H9 (cell line): ENCODE measurements around the gene CADPS. TPM values are rescaled to one million over a fixed set of nuclear protein-coding genes. Genes with fewer than 3 reads are reported as not detected.

Experiments used
- DNase-seq: peaks from one replicate; pipeline ENCODE4 v3.0.0-alpha.2; 2017
- H2AFZ ChIP-seq: one replicate; pipeline ENCODE4 v1.6.1; 2013; ENCODE audit warnings: mild to moderate bottlenecking, low read length, control low read depth, moderate library complexity
- H2AK5ac ChIP-seq: 2 replicates; pipeline ENCODE4 v1.6.1; 2013; ENCODE audit warnings: low read length, control low read depth, mixed read lengths; ENCODE audit not compliant: insufficient read length
- H2BK120ac ChIP-seq: one replicate; pipeline ENCODE4 v1.6.1; 2013; ENCODE audit warnings: low read depth, mild to moderate bottlenecking, low read length, control low read depth, inconsistent platforms; ENCODE audit not compliant: poor library complexity, severe bottlenecking
- H2BK12ac ChIP-seq: 2 replicates; pipeline ENCODE4 v1.6.1; 2013; ENCODE audit warnings: low read length, control low read depth, mixed read lengths, low read depth; ENCODE audit not compliant: insufficient read length
- H2BK15ac ChIP-seq: 2 replicates; pipeline ENCODE4 v1.6.1; 2013; ENCODE audit warnings: low read depth, low read length, control low read depth
- H2BK20ac ChIP-seq: one replicate; pipeline ENCODE4 v1.6.1; 2013; ENCODE audit warnings: low read depth, mild to moderate bottlenecking, low read length, control low read depth, inconsistent platforms; ENCODE audit not compliant: poor library complexity, severe bottlenecking
- H2BK5ac ChIP-seq: 2 replicates; pipeline ENCODE4 v1.6.1; 2013; ENCODE audit warnings: low read length, control low read depth, mixed read lengths; ENCODE audit not compliant: insufficient read length
- H3K14ac ChIP-seq: 2 replicates; pipeline ENCODE4 v1.6.1; 2013; ENCODE audit warnings: low read length, control low read depth; ENCODE audit not compliant: insufficient read depth
- H3K18ac ChIP-seq: 2 replicates; pipeline ENCODE4 v1.6.1; 2013; ENCODE audit warnings: low read depth, mild to moderate bottlenecking, mixed read lengths, low read length, control low read depth; ENCODE audit not compliant: insufficient read length
- H3K23ac ChIP-seq: 2 replicates; pipeline ENCODE4 v1.6.1; 2013; ENCODE audit warnings: low read length, control low read depth, mixed read lengths, low read depth; ENCODE audit not compliant: insufficient read length
- H3K23me2 ChIP-seq: 2 replicates; pipeline ENCODE4 v1.6.1; 2013; ENCODE audit warnings: low read depth, mild to moderate bottlenecking, mixed read lengths, low read length, control low read depth; ENCODE audit not compliant: insufficient read length, poor library complexity, severe bottlenecking
- H3K27ac ChIP-seq: 2 replicates; pipeline ENCODE4 v1.5.1; 2013; ENCODE audit warnings: low read length, control low read depth, mixed read lengths, low read depth; ENCODE audit not compliant: insufficient read length
- H3K27me3 ChIP-seq: 2 replicates; pipeline ENCODE4 v1.6.1; 2013; ENCODE audit warnings: low read length, control low read depth, inconsistent platforms; ENCODE audit not compliant: insufficient read depth
- H3K4ac ChIP-seq: 2 replicates; pipeline ENCODE4 v1.6.1; 2013; ENCODE audit warnings: low read depth, mild to moderate bottlenecking, control low read depth, inconsistent platforms, low read length, moderate library complexity
- H3K4me1 ChIP-seq: 2 replicates; pipeline ENCODE4 v1.6.1; 2013; ENCODE audit warnings: low read length, control low read depth, inconsistent platforms; ENCODE audit not compliant: insufficient read depth
- H3K4me2 ChIP-seq: 2 replicates; pipeline ENCODE4 v1.6.1; 2013; ENCODE audit warnings: low read length, control low read depth, mixed read lengths; ENCODE audit not compliant: insufficient read length, insufficient read depth
- H3K56ac ChIP-seq: 2 replicates; pipeline ENCODE4 v1.6.1; 2013; ENCODE audit warnings: low read depth, mild to moderate bottlenecking, mixed read lengths, low read length, control low read depth; ENCODE audit not compliant: insufficient read length
- H3K79me1 ChIP-seq: 2 replicates; pipeline ENCODE4 v1.6.1; 2013; ENCODE audit warnings: low read depth, mild to moderate bottlenecking, moderate library complexity, low read length, control low read depth, inconsistent platforms; ENCODE audit not compliant: insufficient read depth, poor library complexity, severe bottlenecking
- H3K79me2 ChIP-seq: 2 replicates; pipeline ENCODE4 v1.6.1; 2013; ENCODE audit warnings: low read length, control low read depth, inconsistent platforms; ENCODE audit not compliant: insufficient read depth
- H3K9ac ChIP-seq: 2 replicates; pipeline ENCODE4 v1.6.1; 2013; ENCODE audit warnings: low read length, control low read depth, mixed read lengths; ENCODE audit not compliant: insufficient read length; ENCODE audit errors: extremely low read depth
- H3K9me3 ChIP-seq: one replicate; pipeline ENCODE4 v1.6.1; 2013; ENCODE audit warnings: low read depth, low read length, inconsistent platforms; ENCODE audit not compliant: control insufficient read depth
- H3T11ph ChIP-seq: one replicate; pipeline ENCODE4 v1.6.1; 2013; ENCODE audit warnings: mild to moderate bottlenecking, low read length, control low read depth, inconsistent platforms
- H4K20me1 ChIP-seq: one replicate; pipeline ENCODE4 v1.6.1; 2013; ENCODE audit not compliant: control insufficient read depth, insufficient read length, insufficient read depth
- H4K5ac ChIP-seq: 2 replicates; pipeline ENCODE4 v1.6.1; 2013; ENCODE audit warnings: low read depth, mild to moderate bottlenecking, mixed read lengths, low read length, control low read depth; ENCODE audit not compliant: insufficient read length
- H4K8ac ChIP-seq: replicated peaks from 2 replicates; pipeline ENCODE4 v1.6.1; 2013; ENCODE audit warnings: low read length, control low read depth, mixed read lengths, low read depth; ENCODE audit not compliant: insufficient read length
- H4K91ac ChIP-seq: 2 replicates; pipeline ENCODE4 v1.6.1; 2013; ENCODE audit warnings: low read depth, mild to moderate bottlenecking, moderate library complexity, mixed read lengths, low read length, control low read depth; ENCODE audit not compliant: insufficient read length
- H3K27ac Mint-ChIP-seq, 3 experiments: 2 replicates in 2 of 3; 3 replicates in 1 of 3; pipeline ENCODE4 v1.8.0; 2020 to 2021; ENCODE audit warnings: mixed read lengths in 3 of 3, mild to moderate bottlenecking in 1 of 3, moderate library complexity in 1 of 3
- H3K27me3 Mint-ChIP-seq: 2 replicates; pipeline ENCODE4 v1.8.0; 2021; ENCODE audit warnings: low read depth, mild to moderate bottlenecking, moderate library complexity, mixed read lengths
- H3K36me3 Mint-ChIP-seq, 3 experiments: 2 replicates in 2 of 3; 3 replicates in 1 of 3; pipeline ENCODE4 v1.8.0; 2020 to 2021; ENCODE audit warnings: low read depth in 3 of 3, mixed read lengths in 3 of 3; ENCODE audit not compliant: insufficient read depth in 1 of 3
- H3K4me1 Mint-ChIP-seq, 2 experiments: 2 replicates each; pipeline ENCODE4 v1.8.0; 2020; ENCODE audit warnings: mixed read lengths in 2 of 2
- H3K4me3 Mint-ChIP-seq, 2 experiments: 2 replicates in 1 of 2; 3 replicates in 1 of 2; pipeline ENCODE4 v1.8.0; 2020 to 2021; ENCODE audit warnings: mild to moderate bottlenecking in 2 of 2, mixed read lengths in 2 of 2, moderate library complexity in 1 of 2
- H3K9me3 Mint-ChIP-seq, 2 experiments: 2 replicates in 1 of 2; 3 replicates in 1 of 2; pipeline ENCODE4 v1.8.0; 2020; ENCODE audit warnings: mild to moderate bottlenecking in 2 of 2, mixed read lengths in 2 of 2, moderate library complexity in 1 of 2
- CTCF ChIP-seq: fragments of 200-600 bp; sonication (generic); conservative IDR thresholded peaks from 3 replicates; pipeline ENCODE4 v1.8.0; 2021; ENCODE audit warnings: antibody characterized with exemption, mild to moderate bottlenecking
- WGBS: extraction: QIAGEN DNeasy Blood & Tissue Kit; methylation state at CpG from one replicate; pipeline ENCODE4 v1.1.7; 2013; ENCODE audit warnings: missing lambda C conversion rate, low lambda C conversion rate, mixed read lengths; ENCODE audit not compliant: insufficient read length; ENCODE audit errors: extremely low coverage; 5-methylcytosine and 5-hydroxymethylcytosine counted together
- total RNA-seq: library from RNA; stranded (reverse); gene quantifications from 2 replicates; pipeline ENCODE4 v1.2.1, GENCODE V29; 2021

Gene CADPS
- total RNA-seq, 1 experiment from 2014 or later, result 6.6 TPM

GRCh38 chr3:62647711-62648110, 227.5 kb downstream of the CADPS start:
- no peaks in the 10 kb centered on the region for H3K4me1 Mint-ChIP-seq
- Histone ChIP-seq H3K79me1 (no peaks in the 10 kb centered on the region), H2BK12ac (no peak overlapping the region), H4K91ac (no peak overlapping the region), H3K23ac (no peak overlapping the region), H2BK120ac (no peak overlapping the region), H3T11ph (no peak overlapping the region), H3K14ac (no peak overlapping the region), H4K20me1 (no peaks in the 10 kb centered on the region), H3K4me1 (no peaks in the 10 kb centered on the region), H3K23me2 (no peaks in the 10 kb centered on the region), H2AFZ (no peak overlapping the region), H2BK15ac (no peak overlapping the region), H2BK5ac (no peak overlapping the region), H2BK20ac (no peak overlapping the region), H3K4me2 (no peak overlapping the region), H3K9ac (no peak overlapping the region), H3K79me2 (no peaks in the 10 kb centered on the region), H2AK5ac (no peak overlapping the region), H3K18ac (no peak overlapping the region), H3K9me3 (no peaks in the 10 kb centered on the region), H4K5ac (no peak overlapping the region), H3K56ac (no peak overlapping the region), H4K8ac (no peak overlapping the region), H3K27me3 (no peaks in the 10 kb centered on the region), H3K27ac (no peak overlapping the region), H3K4ac (no peak overlapping the region)
- H3K4me3 Mint-ChIP-seq, result no peak overlapping the region
- no CpG with 5 or more reads among the region's 1 CpG for WGBS
- no peak for DNase-seq
- H3K27ac Mint-ChIP-seq, result no peak overlapping the region
- H3K36me3 Mint-ChIP-seq, result no peaks in the 10 kb centered on the region
- TF ChIP-seq CTCF, result no peak
- H3K9me3 Mint-ChIP-seq, result no peaks in the 10 kb centered on the region
- no peaks in the 10 kb centered on the region; the same call in 1 of the 2 replicates for H3K27me3 Mint-ChIP-seq
